ENCODE data around the gene TAX1BP1.
A peak's percentile ranks its signal among the peaks of the same experiment; 100 is the strongest.

The TAX1BP1 gene

GRCh38 chr7:27871866-27872265, 131.9 kb downstream of the TAX1BP1 start:
- TF ChIP-seq, protein P1, sequence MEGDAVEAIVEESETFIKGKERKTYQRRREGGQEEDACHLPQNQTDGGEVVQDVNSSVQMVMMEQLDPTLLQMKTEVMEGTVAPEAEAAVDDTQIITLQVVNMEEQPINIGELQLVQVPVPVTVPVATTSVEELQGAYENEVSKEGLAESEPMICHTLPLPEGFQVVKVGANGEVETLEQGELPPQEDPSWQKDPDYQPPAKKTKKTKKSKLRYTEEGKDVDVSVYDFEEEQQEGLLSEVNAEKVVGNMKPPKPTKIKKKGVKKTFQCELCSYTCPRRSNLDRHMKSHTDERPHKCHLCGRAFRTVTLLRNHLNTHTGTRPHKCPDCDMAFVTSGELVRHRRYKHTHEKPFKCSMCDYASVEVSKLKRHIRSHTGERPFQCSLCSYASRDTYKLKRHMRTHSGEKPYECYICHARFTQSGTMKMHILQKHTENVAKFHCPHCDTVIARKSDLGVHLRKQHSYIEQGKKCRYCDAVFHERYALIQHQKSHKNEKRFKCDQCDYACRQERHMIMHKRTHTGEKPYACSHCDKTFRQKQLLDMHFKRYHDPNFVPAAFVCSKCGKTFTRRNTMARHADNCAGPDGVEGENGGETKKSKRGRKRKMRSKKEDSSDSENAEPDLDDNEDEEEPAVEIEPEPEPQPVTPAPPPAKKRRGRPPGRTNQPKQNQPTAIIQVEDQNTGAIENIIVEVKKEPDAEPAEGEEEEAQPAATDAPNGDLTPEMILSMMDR (IDR thresholded peaks at IDR 0.05) = no peak
- H3K9me3 ChIP-seq = no peaks in the 10 kb centered on the region
- no peaks in the 10 kb centered on the region for H3K27me3 ChIP-seq
- peaks cover 0 to 41% (median 35%) of the 10 kb centered on the region in 4 donors for H3K4me1 ChIP-seq
- no peak overlapping the region for H3K4me3 ChIP-seq
- no peaks in the 10 kb centered on the region for H3K36me3 ChIP-seq
- H3K27ac ChIP-seq = no peak overlapping the region
- intact Hi-C loops (cut with DNase I; ENCODE audit: low total_unique reads) = no loop called here
- DNase-seq = no peak

- intact Hi-C loops (cut with DNase I; ENCODE audit: low total_unique reads) = no loop called here
- Histone ChIP-seq H3K27me3 (no peaks in the 10 kb centered on the region), H3K4me3 (no peak overlapping the region), H3K36me3 (no peaks in the 10 kb centered on the region), H3K27ac (no peak overlapping the region), H3K9me3 (no peaks in the 10 kb centered on the region), H3K4me1 (peaks cover 0 to 41% (median 35%) of the 10 kb centered on the region in 4 donors)
- DNase-seq = no peak
- TF ChIP-seq, protein P1 (IDR thresholded peaks at IDR 0.05) = no peak
Observed at GRCh38 chr7:27872356-27873275, 132.7 kb downstream of the TAX1BP1 start.

GRCh38 chr7:27873981-27874957, 134.3 kb downstream of the TAX1BP1 start:
- intact Hi-C loops (cut with DNase I; ENCODE audit: low total_unique reads) = no loop called here
- TF ChIP-seq, protein P1 (IDR thresholded peaks at IDR 0.05) = no peak

DNA sequence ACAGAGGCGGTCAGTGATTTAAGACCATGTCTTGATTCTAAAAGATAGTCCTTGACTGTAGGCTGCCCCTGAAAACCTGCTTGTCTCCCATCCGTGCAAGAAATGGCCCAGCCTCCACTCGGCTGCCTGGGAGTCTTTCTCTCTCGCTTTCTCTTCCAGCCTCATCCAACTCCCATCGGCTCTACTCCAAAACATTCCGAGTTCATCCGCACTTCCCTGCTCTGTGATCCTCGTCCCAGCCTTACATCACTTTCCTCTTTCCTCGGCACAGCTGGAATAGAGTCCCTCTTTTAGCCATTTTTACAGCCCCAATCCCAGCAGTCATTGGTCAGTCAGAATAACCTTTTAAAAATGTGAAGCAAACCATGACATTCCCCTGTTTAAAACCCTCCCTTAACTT, 135.1 kb downstream of the TAX1BP1 start:
- DNase-seq = no peak
- intact Hi-C loops (cut with DNase I; ENCODE audit: low total_unique reads) = no loop called here
- peak overlapping the region in 1 of 2 donors; percentile 53 for H3K27ac ChIP-seq

More at GRCh38 chr7:27873981-27874957, 134.3 kb downstream of the TAX1BP1 start:
- Histone ChIP-seq H3K36me3 (no peaks in the 10 kb centered on the region), H3K9me3 (no peaks in the 10 kb centered on the region), H3K27ac (peak overlapping the region; percentile 51 to 53), H3K4me3 (no peak overlapping the region), H3K27me3 (no peaks in the 10 kb centered on the region), H3K4me1 (peaks cover 0 to 41% (median 35%) of the 10 kb centered on the region in 4 donors)
- DNase-seq = peak; percentile 61 to 87

GRCh38 chr7:27875832-27876231, 135.9 kb downstream of the TAX1BP1 start:
- no peak overlapping the region for H3K27ac ChIP-seq
- H3K9me3 ChIP-seq = no peaks in the 10 kb centered on the region
- DNase-seq = no peak
- peaks cover 0 to 50% (median 37%) of the 10 kb centered on the region in 4 donors for H3K4me1 ChIP-seq
- no peaks in the 10 kb centered on the region for H3K36me3 ChIP-seq
- no peaks in the 10 kb centered on the region for H3K27me3 ChIP-seq
- intact Hi-C loops (cut with DNase I; ENCODE audit: low total_unique reads) = no loop called here
- TF ChIP-seq, protein P1 (IDR thresholded peaks at IDR 0.05) = no peak
- H3K4me3 ChIP-seq = no peak overlapping the region

More for the DNA sequence above, 135.1 kb downstream of the TAX1BP1 start:
- H3K9me3 ChIP-seq = no peaks in the 10 kb centered on the region
- TF ChIP-seq, protein P1 (IDR thresholded peaks at IDR 0.05) = no peak
- no peak overlapping the region for H3K4me3 ChIP-seq
- H3K4me1 ChIP-seq = peaks cover 0 to 43% (median 35%) of the 10 kb centered on the region in 4 donors
- H3K27me3 ChIP-seq = no peaks in the 10 kb centered on the region
- H3K36me3 ChIP-seq = no peaks in the 10 kb centered on the region
